HG03039 (cell line): ENCODE data around the gene JAGN1.
"Not testable (repeated sequence)": the region's sequence is repeated elsewhere in the genome, so short reads cannot be mapped to it uniquely, and the experiment has no call there.

Experiments
- ATAC-seq: cut with Tn5 transposase; IDR thresholded peaks from one replicate; pipeline ENCODE4 v1.9.1; 2021; ENCODE audit warnings: mild to moderate bottlenecking, moderate library complexity; ENCODE audit not compliant: unreplicated experiment

JAGN1 gene

DNA sequence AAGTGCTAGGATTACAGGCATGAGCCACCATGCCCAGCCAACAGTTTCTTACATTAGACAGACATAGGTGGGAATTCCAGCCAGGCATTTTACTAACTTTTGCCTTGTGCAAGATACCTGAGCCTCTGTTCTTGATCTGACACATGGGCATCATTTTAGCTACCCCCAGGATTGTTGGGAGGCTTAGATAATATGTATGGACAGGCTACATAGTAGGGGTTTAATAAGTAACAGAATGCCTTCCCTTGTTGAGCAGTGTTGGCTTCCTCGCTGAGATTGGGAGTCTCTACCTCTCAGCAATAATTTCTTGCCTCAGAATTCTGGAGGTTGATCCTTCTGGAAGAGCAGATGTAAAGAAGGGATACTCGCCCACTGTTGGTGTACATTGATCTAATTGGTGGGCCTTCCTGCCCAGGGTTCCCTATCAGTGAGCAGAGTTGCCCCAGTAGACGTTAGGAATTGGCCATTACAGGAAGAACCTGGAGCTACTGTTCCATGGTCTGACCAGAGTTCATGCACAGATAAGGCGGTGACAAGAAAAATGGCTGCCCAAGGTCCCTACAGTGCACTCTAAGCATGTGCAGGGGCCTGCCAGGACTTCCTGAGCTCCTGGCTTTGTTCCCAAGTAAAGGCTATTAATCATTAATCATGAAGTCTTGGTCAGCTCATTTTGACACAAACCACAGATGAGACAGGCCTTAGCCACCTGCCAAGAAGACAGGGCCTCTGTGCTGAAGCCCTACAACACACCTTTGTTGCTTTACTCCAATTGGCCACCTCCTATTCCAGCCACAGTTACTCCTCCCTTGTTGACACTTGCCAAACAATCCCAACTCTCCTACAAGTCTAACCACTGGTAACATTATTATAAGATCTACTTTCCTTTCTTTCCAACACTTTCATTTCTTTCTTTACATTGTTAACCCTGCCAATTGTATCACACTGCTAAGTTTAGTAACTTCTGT is 7.3 kb downstream of the JAGN1 start:
- ATAC-seq, result no peak

DNA sequence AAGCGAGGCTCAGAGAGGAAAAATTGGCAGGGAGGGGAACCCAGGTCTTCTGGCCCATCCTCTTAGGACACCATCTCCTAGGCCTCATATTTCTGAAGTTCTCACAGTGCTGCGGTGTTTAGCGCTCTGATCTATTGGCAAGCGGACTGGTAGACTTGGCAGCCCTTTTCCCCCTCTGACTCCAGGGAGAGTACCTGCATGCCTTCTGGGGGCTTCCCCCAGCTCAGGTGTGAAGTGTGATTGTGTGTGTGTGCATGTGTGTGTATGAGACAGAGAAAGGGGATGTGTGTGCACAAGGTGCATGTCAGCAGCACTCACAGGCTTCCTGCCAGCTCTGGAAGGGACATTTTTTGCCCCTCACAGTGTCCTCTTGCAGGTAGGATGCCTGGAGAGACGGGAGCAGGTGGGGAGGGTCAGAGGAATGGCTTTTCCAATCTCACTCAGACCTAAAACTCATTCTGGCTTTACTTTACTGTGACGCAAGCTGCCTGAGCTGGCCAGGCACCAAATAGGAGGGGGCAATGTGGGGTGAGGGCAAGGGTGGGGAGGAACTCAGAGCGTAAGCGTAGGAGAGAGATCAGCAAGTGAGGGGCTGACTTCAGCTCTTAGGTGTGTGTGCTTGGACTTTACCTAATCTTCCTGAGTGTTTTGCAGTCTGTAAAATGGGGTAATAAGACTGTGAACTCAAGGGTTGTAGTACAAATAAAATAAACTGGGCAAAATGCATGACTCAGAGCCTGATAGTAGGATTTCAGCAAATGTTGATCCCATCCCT is 8.2 kb downstream of the JAGN1 start:
- ATAC-seq, result no peak

DNA sequence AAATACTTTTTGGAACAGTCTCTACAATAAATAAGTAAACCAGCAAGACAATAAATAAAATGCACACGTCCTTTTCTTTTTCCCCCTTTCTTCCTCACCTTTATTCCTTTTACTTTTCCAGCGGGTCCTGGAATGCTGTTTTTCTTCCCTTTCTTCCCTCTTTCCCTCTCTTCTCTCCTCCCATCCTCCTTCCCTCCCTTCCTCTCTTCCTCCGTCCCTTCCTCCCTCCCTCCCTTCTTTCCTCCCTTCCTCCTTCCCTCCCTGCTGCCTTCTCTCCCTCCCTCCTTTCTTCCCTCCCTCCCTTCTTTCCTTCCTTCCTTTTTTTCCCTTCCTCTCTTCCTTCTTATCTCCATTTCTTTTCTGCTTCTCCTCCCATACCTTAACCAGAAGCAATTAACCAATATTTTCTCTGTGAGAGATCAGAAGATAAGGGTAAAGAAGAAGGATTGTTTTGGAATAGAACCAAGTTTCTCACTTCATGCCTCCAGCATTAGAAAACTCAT is 8.9 kb downstream of the JAGN1 start:
- ATAC-seq, result no peak

DNA sequence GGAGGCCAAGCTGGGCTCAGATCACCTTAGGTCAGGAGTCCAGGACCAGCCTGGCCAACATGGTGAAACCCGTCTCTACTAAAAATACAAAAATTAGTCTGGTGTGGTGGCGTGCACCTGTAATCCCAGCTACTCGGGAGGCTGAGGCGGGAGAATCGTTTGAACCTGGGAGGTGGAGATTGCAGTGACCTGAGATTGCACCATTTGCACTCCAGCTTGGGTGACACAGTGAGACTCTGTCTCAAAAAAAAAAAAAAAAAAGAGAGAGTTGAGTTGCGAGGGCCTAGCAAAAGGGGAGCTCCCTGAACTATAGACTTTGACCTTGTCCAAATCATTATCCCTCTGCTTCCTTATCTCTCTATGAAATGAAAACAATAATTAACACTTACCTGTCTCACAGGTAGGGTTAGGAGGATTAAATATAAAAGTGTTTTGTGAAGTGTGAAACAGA is 10.6 kb downstream of the JAGN1 start:
- ATAC-seq, result not testable (repeated sequence)

DNA sequence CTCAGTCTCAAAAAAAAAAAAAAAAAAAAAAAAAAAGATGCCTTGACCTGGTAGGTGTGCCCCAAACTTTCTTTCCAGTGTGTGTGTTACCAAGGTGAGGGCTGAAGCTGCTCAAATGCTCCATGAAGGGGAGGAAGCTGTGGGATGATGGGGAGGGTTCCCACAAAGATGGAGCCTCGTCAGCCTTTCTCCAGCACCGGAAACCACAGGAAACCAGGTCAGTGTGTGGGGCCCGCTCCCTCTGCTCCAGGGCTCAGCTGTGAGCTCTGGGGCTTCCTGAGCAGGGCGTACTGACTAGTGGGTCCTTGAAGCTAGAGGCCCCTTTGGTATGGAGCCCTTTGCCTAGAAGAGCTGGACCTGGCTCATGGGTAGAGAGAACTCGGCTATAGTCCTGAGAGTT is 11.6 kb downstream of the JAGN1 start:
- no peak for ATAC-seq

DNA sequence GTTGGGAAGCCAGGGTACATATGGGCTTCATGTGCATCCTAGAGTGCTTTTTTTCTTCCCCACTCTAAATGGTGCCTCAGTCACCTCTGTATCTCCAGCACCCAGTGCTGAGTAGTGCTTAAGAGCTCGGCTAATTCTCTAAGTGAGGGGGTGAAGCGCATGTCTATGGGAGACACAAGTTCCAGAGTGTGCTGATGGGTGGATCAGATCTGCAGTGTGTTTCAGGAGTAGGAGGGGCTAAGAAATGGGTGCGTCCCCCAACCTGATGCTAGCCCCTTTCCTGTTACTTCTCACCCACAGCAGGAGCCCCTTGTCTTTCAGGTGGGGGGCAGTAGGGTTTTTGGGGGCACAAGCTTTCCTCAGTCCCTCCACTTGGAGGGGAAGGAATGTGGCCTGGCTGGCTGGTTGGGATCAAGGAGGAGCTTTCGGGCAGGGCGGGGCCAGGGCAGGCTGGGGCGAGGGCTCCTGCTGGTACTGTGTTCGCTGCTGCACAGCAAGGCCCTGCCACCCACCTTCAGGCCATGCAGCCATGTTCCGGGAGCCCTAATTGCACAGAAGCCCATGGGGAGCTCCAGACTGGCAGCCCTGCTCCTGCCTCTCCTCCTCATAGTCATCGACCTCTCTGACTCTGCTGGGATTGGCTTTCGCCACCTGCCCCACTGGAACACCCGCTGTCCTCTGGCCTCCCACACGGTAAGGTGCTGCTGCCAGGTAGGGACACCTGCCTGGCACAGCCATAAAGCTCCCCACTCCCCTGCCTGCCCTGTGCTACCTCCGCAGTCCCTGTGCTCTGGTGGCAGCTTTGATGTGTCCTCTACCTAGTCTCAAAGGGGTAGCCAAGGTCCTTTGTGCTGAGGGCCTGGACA is 12.2 kb downstream of the JAGN1 start, which contains the start of gene IL17RE:
IL17RE (plus strand) TSS at position 477 of the 866 bp plus-strand sequence; CDS start at position 562, 85 bp downstream.
- no peak for ATAC-seq

DNA sequence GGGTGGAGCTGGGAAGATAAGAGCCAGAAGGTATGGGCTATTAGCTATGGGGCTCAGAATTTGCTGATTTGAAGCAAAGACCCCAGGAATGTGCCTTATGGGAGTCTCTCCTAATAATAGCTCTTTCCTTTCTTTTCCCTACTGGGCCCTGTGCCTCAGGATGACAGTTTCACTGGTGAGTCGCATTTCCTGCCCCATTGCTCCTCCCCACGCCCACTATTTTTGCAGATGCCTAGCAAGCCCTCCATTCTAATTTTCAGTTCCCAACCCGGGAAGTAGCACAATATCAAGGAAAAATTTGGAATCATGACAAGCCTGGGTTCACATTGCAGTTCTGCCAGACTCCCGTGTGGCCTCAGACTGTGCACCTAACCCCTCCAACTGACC is 12.8 kb downstream of the JAGN1 start:
- no peak for ATAC-seq

DNA sequence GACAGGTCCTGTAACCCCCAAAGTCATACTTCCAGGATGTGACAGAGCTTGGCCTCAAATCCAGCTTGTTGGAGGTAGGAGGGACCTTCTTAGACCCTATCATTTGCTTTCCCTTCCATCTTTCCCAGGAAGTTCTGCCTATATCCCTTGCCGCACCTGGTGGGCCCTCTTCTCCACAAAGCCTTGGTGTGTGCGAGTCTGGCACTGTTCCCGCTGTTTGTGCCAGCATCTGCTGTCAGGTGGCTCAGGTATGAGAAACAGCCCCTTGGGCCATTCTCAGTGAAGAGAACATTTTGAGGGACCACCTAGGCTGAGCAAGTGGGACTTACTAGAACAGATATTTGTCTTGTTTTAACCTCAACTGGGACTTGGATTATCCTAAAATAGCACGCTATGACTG is 13.5 kb downstream of the JAGN1 start:
- no peak for ATAC-seq

DNA sequence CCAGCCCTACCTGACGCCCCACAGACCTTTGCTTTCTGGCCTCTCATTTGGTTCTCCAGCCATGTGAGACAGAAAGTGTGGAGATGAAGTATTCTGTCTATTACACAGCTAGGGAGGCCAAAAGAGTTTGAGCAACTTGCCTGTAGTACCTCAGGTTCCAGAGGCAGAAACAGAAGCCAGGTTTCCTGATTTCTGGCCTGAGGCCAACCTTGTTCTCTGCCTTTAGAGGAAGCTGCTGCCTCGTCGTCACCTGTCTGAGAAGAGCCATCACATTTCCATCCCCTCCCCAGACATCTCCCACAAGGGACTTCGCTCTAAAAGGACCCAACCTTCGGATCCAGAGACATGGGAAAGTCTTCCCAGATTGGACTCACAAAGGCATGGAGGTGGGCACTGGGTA is 16.1 kb downstream of the JAGN1 start:
- no peak for ATAC-seq

DNA sequence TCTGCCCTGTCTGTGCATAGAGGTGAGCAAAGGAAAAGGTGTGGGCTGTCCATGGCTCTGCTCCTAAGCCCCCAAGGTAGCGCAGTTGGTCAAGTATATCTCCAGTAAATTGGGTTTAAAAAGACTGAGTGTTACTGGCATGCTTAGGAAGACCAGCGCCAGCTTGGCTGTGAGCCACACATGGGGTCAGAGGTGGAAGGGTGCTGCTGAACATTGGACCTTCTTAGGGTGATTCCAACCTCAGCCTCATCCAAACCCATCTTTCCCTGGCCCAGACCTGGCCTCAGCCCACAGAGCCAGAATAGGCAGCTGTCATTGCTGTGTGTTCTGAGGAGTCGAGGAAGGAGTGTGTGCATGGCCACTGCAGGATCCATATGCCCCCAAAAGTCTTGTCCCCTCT is 17.9 kb downstream of the JAGN1 start:
- no peak for ATAC-seq

DNA sequence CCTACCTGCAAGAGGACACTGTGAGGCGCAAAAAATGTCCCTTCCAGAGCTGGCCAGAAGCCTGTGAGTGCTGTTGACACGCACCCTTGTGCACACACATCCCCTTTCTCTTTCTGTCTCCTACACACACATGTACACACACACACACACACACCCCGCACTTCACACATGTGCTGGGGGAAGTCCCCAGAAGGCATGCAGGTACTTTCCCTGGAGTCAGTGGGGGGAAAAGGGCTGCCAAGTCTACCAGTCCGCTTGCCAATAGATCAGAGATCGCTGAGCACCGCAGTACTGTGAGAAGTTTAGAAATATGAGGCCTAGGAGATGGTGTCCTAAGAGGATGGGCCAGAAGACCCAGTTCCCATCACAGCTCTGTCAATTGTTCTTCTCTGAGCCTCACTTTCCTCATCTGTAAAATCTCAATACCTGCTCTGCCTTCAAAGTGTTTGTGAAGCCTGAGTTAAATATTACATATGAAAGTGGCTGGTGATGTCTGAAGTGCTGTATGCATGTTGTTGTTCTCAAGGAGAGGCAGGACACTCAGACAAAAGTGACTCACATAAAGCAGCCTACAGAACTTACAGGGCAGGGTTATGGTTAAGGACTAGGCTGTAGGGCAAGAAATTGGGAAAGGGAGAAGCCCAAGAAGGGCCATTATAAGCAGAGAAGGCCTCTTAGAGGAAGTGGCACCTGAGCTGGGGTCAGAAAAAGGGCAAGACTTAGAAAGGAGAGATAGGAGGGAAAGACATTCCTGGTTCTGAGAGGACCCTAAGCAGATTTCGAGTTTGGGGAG is 19.0 kb downstream of the JAGN1 start:
- no peak for ATAC-seq

DNA sequence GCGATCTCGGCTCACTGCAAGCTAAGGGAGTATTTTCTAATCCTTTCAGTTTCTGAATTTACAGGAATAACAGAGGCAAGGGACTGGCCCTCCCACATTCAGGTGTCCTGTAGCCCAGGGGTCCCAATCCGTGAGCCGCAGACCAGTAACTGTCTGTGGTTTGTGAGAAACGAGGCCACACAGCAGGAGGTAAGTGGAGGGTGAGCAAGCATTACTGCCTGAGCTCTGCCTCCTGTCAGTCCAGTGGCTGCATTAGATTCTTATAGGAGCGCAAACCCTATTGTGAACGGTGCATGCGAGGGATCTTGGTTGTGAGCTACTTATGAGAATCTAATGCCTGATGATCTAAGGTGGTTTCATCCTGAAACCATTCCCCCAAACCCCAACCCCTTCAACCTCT is 21.5 kb downstream of the JAGN1 start:
- ATAC-seq, result no peak

DNA sequence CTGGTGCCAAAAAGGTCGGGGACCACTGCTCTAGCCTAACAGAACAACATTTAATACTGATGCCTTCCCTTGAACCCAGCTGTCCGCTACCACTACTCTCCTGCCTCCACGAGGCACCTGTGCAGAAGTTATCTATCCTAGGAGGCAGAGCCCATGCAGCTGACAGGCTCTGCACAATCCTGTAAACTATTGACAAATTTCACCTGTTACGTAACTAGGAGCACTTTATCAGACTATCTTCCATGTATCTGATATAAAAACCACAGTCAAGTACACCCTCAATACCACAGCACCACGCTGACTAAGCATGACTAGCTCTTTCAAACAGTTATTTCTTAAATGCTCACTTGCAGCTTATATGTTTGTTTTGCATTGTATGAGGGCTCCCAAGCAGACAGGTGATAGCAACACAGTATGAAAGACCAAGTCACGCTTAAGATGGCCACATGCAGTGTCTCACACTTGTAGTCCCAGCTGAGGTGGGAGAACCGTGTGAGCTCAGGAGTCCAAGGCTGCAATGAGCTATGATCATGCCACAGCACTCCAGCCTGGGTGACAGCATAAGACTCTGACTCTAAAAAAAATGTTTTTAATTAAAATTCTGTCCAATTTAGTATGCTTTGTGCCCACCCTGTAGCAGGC is 22.0 kb downstream of the JAGN1 start:
- ATAC-seq, result no peak

DNA sequence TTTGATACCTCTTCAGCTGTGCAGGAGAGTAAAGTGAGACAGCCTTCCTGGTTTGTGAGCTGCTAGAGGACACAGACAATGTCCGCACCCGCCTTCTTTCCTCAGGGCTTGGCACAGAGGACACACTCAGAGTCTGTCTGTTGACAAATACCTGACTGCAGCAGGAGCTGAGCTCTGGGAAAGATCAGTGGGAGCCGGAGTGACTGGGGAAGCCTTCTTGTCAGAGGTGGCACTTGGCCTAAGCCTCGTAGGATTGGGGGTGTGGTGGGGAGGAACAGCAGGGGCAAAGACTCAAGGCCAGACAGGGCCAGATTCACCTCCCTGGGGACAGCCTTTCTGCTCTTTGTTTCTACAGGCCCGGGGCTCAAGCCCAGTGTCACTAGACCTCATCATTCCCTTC is 23.2 kb downstream of the JAGN1 start:
- no peak for ATAC-seq

DNA sequence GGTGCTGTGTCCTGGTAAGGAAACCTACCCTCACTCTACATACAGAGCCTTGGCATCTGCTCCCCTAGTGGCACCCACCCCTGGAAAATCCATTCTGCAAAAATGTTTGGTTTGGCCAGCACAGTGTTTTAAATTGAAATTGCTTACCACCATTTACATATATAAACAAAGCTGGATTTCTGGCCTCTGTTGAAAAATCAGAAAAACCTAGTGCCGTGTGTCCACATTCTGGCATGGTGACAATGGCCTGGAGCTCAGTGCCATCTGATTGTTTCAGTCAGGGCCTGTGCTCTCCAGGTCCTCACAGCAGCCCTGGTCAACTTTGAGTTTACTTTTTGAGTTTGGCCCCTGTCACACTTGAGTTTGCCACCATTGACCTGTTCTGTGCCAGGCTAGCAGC is 23.6 kb downstream of the JAGN1 start:
- no peak for ATAC-seq

DNA sequence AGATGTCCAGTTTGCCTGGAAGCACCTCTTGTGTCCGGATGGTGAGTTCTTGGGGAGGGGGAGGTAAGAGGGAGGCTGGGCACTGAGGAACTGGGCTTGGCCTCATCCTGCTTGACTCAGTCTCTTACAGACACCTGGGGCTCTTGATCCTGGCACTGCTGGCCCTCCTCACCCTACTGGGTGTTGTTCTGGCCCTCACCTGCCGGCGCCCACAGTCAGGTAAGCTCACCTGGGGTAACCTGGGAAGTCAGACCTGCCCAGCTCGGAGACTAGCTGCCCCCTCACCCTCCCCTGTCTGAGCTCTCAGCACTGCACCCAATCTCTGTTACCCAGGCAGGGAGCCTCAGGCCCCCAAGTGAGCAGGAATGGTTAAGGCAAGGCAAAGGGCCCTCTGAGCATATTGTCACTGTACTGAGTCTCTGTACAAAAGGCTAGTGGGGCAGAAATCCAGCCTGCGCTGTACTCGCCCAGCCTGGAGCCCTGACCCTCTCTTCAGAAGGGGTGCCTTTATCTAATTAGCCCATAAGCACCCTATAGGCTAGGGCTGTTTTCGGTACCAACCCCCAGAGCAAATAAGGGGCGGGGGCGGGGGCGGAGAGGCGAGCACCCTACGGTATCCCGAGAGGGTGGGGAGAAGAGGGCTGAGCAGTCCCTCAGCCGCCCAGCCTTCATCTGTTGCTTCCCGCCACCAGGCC is 24.3 kb downstream of the JAGN1 start:
- no peak for ATAC-seq

DNA sequence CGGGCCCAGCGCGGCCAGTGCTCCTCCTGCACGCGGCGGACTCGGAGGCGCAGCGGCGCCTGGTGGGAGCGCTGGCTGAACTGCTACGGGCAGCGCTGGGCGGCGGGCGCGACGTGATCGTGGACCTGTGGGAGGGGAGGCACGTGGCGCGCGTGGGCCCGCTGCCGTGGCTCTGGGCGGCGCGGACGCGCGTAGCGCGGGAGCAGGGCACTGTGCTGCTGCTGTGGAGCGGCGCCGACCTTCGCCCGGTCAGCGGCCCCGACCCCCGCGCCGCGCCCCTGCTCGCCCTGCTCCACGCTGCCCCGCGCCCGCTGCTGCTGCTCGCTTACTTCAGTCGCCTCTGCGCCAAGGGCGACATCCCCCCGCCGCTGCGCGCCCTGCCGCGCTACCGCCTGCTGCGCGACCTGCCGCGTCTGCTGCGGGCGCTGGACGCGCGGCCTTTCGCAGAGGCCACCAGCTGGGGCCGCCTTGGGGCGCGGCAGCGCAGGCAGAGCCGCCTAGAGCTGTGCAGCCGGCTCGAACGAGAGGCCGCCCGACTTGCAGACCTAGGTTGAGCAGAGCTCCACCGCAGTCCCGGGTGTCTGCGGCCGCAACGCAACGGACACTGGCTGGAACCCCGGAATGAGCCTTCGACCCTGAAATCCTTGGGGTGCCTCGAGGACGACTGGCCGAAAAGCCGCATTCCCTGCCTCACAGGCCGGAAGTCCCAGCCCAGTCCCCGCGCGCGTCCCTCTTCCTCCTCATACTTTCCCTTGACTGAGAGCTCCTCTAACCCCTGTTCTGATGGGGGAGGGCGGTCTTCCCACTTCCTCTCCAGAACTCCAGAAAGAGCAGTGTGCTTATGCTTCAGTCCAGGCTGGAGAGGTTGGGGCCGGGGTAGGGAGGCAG is 25.1 kb downstream of the JAGN1 start:
- no peak for ATAC-seq

DNA sequence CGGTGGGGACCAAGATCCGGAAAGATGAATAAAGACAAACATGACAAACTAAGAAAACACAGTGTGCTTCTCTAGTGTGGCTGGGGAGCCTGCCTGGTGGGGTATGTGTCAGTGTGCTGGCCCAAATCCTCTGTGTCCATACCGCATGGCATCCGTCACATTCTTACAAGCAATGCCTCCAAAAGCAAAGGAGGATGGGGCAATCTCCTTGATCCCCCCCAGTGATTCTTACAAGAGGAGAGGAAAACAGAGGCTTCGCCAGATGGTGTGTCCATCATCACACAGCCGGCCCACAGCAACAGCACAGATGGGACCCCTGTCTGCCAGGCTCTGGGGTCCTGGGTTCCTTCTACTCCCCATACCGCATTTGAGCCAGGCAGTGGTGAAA is 25.9 kb downstream of the JAGN1 start:
- ATAC-seq, result no peak
